Measurements from ENCODE around the gene RAPGEF5.

Gene RAPGEF5

GRCh38 chr7:22238354-22239311 is 118.3 kb downstream of the RAPGEF5 start:
- no peaks in the 10 kb centered on the region for H3K9me3 Mint-ChIP-seq
- no peaks in the 10 kb centered on the region for H3K27me3 Mint-ChIP-seq
- no peaks in the 10 kb centered on the region for H3K36me3 Mint-ChIP-seq
- H3K27ac Mint-ChIP-seq: no peak overlapping the region
- no peaks in the 10 kb centered on the region for H3K4me1 Mint-ChIP-seq
- no peak for DNase-seq
- no peak overlapping the region for H3K4me3 Mint-ChIP-seq
- CTCF ChIA-PET: no interaction called here

DNA sequence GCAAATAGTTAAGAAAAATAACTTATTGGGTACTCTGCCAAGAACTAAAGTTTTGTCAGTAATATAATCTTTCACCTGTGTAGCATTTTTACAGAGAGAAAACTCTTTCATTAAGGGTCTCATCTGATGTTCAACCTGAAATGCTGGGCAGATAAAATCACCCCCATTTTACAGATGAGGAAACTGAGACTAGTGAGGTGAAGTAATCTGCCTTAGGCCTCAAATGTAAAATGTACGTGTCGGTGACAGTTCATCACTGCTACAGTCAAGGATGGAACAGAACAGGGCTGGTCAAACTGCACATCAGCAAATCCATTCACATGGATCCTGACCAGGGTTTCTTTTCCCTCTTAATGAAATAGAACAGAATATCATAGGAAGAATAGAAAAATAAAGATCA is 121.8 kb downstream of the RAPGEF5 start:
- no peaks in the 10 kb centered on the region for H3K36me3 Mint-ChIP-seq
- CTCF ChIA-PET: no interaction called here
- H3K9me3 Mint-ChIP-seq: no peaks in the 10 kb centered on the region
- no peaks in the 10 kb centered on the region for H3K4me1 Mint-ChIP-seq
- no peak overlapping the region for H3K27ac Mint-ChIP-seq
- no peaks in the 10 kb centered on the region for H3K27me3 Mint-ChIP-seq
- DNase-seq: no peak
- no peak overlapping the region for H3K4me3 Mint-ChIP-seq

- no peak overlapping the region for H3K4me3 Mint-ChIP-seq
- H3K36me3 Mint-ChIP-seq: no peaks in the 10 kb centered on the region
- DNase-seq: no peak
- H3K27me3 Mint-ChIP-seq: no peaks in the 10 kb centered on the region
- no peaks in the 10 kb centered on the region for H3K9me3 Mint-ChIP-seq
- H3K27ac Mint-ChIP-seq: no peak overlapping the region
- CTCF ChIA-PET: no interaction called here
- no peaks in the 10 kb centered on the region for H3K4me1 Mint-ChIP-seq
These were observed 122.7 kb downstream of the RAPGEF5 start for GRCh38 chr7:22234227-22234626.

GRCh38 chr7:22231806-22232205 is 125.1 kb downstream of the RAPGEF5 start:
- CTCF ChIA-PET: interaction anchor here (0.5 kb wide), 1 partner anchor 172 kb away, joined by 3 read pairs; no protein-coding TSS in a partner anchor
- no peak overlapping the region for H3K27ac Mint-ChIP-seq
- no peaks in the 10 kb centered on the region for H3K9me3 Mint-ChIP-seq
- H3K4me3 Mint-ChIP-seq: no peak overlapping the region
- no peak for DNase-seq
- H3K36me3 Mint-ChIP-seq: no peaks in the 10 kb centered on the region
- no peaks in the 10 kb centered on the region for H3K27me3 Mint-ChIP-seq
- no peaks in the 10 kb centered on the region for H3K4me1 Mint-ChIP-seq

GRCh38 chr7:22231141-22231540 is 125.8 kb downstream of the RAPGEF5 start:
- Mint-ChIP-seq H3K27ac (no peak overlapping the region), H3K4me1 (no peaks in the 10 kb centered on the region), H3K36me3 (no peaks in the 10 kb centered on the region), H3K27me3 (no peaks in the 10 kb centered on the region), H3K9me3 (no peaks in the 10 kb centered on the region), H3K4me3 (no peak overlapping the region)
- DNase-seq: no peak
- CTCF ChIA-PET: no interaction called here

GRCh38 chr7:22230238-22230637 is 126.7 kb downstream of the RAPGEF5 start:
- CTCF ChIA-PET: no interaction called here

GRCh38 chr7:22229148-22229547 is 127.8 kb downstream of the RAPGEF5 start:
- H3K36me3 Mint-ChIP-seq: no peaks in the 10 kb centered on the region
- DNase-seq: no peak
- no peak overlapping the region for H3K4me3 Mint-ChIP-seq
- no peaks in the 10 kb centered on the region for H3K9me3 Mint-ChIP-seq
- H3K27me3 Mint-ChIP-seq: no peaks in the 10 kb centered on the region
- CTCF ChIA-PET: no interaction called here
- no peaks in the 10 kb centered on the region for H3K4me1 Mint-ChIP-seq
- no peak overlapping the region for H3K27ac Mint-ChIP-seq

More at GRCh38 chr7:22230238-22230637, 126.7 kb downstream of the RAPGEF5 start:
- Mint-ChIP-seq H3K27ac (no peak overlapping the region), H3K36me3 (no peaks in the 10 kb centered on the region), H3K4me1 (no peaks in the 10 kb centered on the region), H3K27me3 (no peaks in the 10 kb centered on the region), H3K4me3 (no peak overlapping the region), H3K9me3 (no peaks in the 10 kb centered on the region)
- DNase-seq: no peak

- peaks cover 4% of the 10 kb centered on the region for H3K27me3 Mint-ChIP-seq
- no peaks in the 10 kb centered on the region for H3K9me3 Mint-ChIP-seq
- H3K27ac Mint-ChIP-seq: no peak overlapping the region
- DNase-seq: no peak
- H3K4me1 Mint-ChIP-seq: no peaks in the 10 kb centered on the region
- CTCF ChIA-PET: no interaction called here
- H3K36me3 Mint-ChIP-seq: no peaks in the 10 kb centered on the region
- no peak overlapping the region for H3K4me3 Mint-ChIP-seq
These were observed 133.1 kb downstream of the RAPGEF5 start for GRCh38 chr7:22223807-22224206.

- CTCF ChIA-PET: no interaction called here
- H3K27me3 Mint-ChIP-seq: peaks cover 4% of the 10 kb centered on the region
- DNase-seq: no peak
- no peaks in the 10 kb centered on the region for H3K4me1 Mint-ChIP-seq
- H3K36me3 Mint-ChIP-seq: no peaks in the 10 kb centered on the region
- H3K27ac Mint-ChIP-seq: no peak overlapping the region
- H3K9me3 Mint-ChIP-seq: no peaks in the 10 kb centered on the region
- H3K4me3 Mint-ChIP-seq: no peak overlapping the region
These were observed 136.0 kb downstream of the RAPGEF5 start for GRCh38 chr7:22220941-22221340.

DNA sequence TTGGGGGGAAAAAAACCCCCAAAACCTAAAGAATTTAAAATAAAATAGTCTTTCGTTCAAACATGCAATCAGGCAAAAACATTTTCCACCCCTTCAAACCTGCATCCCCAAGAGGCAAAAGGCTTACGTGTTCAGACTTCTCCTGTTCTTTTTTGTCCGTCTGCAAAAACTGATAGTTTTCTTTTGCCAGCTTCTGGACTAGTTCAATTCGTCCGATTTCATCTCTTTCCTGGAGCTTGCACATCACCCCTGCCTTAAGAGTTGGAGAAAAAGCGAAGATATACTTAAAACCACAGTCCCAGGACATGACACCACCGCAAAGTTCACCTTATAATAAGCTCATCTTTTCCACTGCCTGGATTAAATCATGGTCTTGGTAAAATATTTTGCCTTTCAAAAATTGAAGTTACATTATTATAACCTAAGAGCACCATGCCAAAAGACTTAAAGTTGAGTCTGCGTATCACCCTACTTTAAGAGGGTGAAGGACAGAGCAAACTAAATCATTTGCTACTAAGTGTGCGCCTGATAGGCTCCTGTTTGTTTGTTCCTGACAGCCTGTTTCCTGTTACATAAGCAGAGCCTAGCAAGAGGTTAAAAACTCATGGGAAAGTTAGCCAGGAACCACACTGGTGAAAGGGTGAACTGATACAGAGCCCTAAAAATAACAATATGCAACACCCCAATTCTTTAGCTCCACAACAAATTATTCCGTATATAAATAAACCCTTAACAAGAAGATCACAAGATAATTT is 137.0 kb downstream of the RAPGEF5 start:
- H3K27me3 Mint-ChIP-seq: peaks cover 6% of the 10 kb centered on the region
- H3K36me3 Mint-ChIP-seq: no peaks in the 10 kb centered on the region
- H3K27ac Mint-ChIP-seq: no peak overlapping the region
- no peak for DNase-seq
- no peaks in the 10 kb centered on the region for H3K9me3 Mint-ChIP-seq
- H3K4me1 Mint-ChIP-seq: no peaks in the 10 kb centered on the region
- no peak overlapping the region for H3K4me3 Mint-ChIP-seq
- CTCF ChIA-PET: no interaction called here

- no peaks in the 10 kb centered on the region for H3K36me3 Mint-ChIP-seq
- no peaks in the 10 kb centered on the region for H3K4me1 Mint-ChIP-seq
- CTCF ChIA-PET: no interaction called here
- no peak overlapping the region for H3K4me3 Mint-ChIP-seq
- DNase-seq: no peak
- H3K27me3 Mint-ChIP-seq: peaks cover 11% of the 10 kb centered on the region
- no peaks in the 10 kb centered on the region for H3K9me3 Mint-ChIP-seq
- H3K27ac Mint-ChIP-seq: no peak overlapping the region
These were observed 137.9 kb downstream of the RAPGEF5 start for GRCh38 chr7:22219036-22219435.

DNA sequence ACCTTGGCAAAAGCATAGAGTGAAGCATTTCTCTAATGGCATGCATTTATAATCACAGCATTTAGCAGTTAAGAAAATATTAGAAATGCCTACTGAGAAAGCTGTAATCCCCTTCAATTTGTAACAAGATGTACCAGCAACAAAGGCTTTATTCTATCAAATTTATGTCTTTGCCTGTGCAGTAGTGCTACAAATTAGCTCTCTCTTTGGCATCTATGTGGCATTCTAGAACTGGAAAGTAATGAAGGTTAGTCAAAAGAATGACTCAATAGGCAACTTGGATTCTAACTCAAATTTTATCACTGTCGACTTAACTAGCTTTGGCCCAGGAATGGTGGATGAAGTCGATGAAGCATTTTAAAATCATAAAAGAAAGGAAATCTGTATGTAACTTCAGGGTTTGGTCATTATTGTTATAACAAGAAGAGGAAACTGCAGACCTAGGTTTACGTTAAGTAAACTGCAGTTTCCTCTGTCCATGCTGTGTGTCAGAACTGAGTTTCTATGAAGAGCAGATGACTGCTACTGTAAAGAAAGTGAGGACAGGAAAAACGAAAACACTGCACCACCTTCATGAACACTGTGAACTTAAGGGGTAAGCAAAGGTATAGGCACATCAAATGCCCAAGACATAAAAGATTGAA is 140.0 kb downstream of the RAPGEF5 start:
- H3K36me3 Mint-ChIP-seq: no peaks in the 10 kb centered on the region
- no peak overlapping the region for H3K4me3 Mint-ChIP-seq
- DNase-seq: no peak
- H3K27me3 Mint-ChIP-seq: peaks cover 16% of the 10 kb centered on the region
- no peaks in the 10 kb centered on the region for H3K4me1 Mint-ChIP-seq
- CTCF ChIA-PET: interaction anchor here (0.7 to 1.0 kb wide), 2 partner anchors 40 to 107 kb away, joined by 3 to 4 read pairs; no protein-coding TSS in a partner anchor
- no peak overlapping the region for H3K27ac Mint-ChIP-seq
- H3K9me3 Mint-ChIP-seq: no peaks in the 10 kb centered on the region

DNA sequence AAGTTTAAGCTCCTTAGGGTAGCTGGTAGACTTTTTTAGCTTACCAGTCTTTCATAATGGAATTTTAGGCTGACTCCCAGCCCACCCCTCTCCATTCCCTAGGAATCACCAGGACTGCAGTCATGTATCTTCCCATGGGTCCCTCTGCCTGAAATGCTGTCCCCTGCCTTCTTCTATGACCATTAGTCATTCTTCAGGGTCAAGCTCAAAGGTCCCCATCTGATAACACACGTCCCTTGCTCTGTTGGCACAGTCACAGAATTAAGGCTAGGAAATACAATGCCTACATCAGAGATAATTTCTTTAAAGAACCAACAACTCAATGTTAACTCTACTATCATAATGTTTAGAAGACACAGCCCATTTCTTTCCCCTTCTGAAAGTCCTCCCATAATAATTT is 140.6 kb downstream of the RAPGEF5 start:
- Mint-ChIP-seq H3K27me3 (peaks cover 21% of the 10 kb centered on the region), H3K4me1 (no peaks in the 10 kb centered on the region), H3K27ac (no peak overlapping the region), H3K36me3 (no peaks in the 10 kb centered on the region), H3K4me3 (no peak overlapping the region), H3K9me3 (no peaks in the 10 kb centered on the region)
- no peak for DNase-seq
- CTCF ChIA-PET: interaction anchor here (1.0 kb wide), 1 partner anchor 106 kb away, joined by 3 read pairs; no protein-coding TSS in a partner anchor

DNA sequence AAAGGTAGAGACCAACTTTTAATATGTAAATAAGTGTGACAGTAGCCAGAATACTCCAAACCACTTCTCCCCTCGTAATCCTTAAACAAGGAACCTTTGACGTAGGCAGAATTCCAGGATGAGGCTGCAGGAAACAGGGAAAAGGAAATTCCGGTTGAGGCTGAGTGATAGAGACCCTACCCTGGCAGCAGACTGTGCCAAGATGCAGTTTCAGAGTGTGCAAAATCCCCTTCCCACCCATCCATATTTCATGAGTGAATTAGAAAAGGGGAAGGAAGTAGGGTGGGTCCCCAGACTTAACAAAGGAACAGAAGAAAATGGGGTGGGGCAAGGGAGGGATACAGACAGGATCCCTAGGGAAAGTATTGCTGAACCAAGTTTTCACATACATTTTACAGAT is 143.0 kb downstream of the RAPGEF5 start:
- Mint-ChIP-seq H3K27ac (no peak overlapping the region), H3K27me3 (peaks cover 24% of the 10 kb centered on the region), H3K36me3 (no peaks in the 10 kb centered on the region), H3K4me1 (no peaks in the 10 kb centered on the region), H3K9me3 (no peaks in the 10 kb centered on the region), H3K4me3 (no peak overlapping the region)
- CTCF ChIA-PET: no interaction called here
- DNase-seq: no peak
